ENCODE measurements around the gene SORCS2.

The SORCS2 gene

GRCh38 chr4:7146059-7146785 lies 46.1 kb upstream of the SORCS2 start:
- Histone ChIP-seq H3K27me3 (ENCODE audit: low read depth, low read length) (peaks cover 22% of the 10 kb centered on the region), H3K9me3 (ENCODE audit: insufficient read depth, low read length) (no peaks in the 10 kb centered on the region), H3K4me3 (ENCODE audit: low read length) (no peak overlapping the region), H2AFZ (ENCODE audit: low read depth, low read length) (no peak overlapping the region), H3K79me2 (ENCODE audit: low read length) (no peaks in the 10 kb centered on the region), H3K4me1 (ENCODE audit: low read length) (no peaks in the 10 kb centered on the region), H3K9ac (ENCODE audit: low read length) (no peak overlapping the region), H3K27ac (ENCODE audit: low read length) (no peak overlapping the region), H3K36me3 (replicated peaks; ENCODE audit: low read depth, low read length) (no peaks in the 10 kb centered on the region), H4K20me1 (ENCODE audit: insufficient read depth, low read length) (no peaks in the 10 kb centered on the region), H3K4me2 (ENCODE audit: low read length) (no peak overlapping the region)
- TF ChIP-seq EZH2phosphoT487 (IDR thresholded peaks at IDR 0.05; ENCODE audit: low read depth) = no peak
- no peak for TF ChIP-seq CTCF (IDR thresholded peaks at IDR 0.05; ENCODE audit: low read depth, low read length)

GRCh38 chr4:7146786-7147115 lies 45.6 kb upstream of the SORCS2 start:
- no peaks in the 10 kb centered on the region for H4K20me1 ChIP-seq (ENCODE audit: insufficient read depth, low read length)
- no peak overlapping the region for H2AFZ ChIP-seq (ENCODE audit: low read depth, low read length)
- H3K27me3 ChIP-seq (ENCODE audit: low read depth, low read length) = peaks cover 23% of the 10 kb centered on the region
- no peak overlapping the region for H3K4me2 ChIP-seq (ENCODE audit: low read length)
- TF ChIP-seq CTCF (IDR thresholded peaks at IDR 0.05; ENCODE audit: low read depth, low read length) (no peak), EZH2phosphoT487 (IDR thresholded peaks at IDR 0.05; ENCODE audit: low read depth) (no peak)
- H3K79me2 ChIP-seq (ENCODE audit: low read length) = no peaks in the 10 kb centered on the region
- no peaks in the 10 kb centered on the region for H3K4me1 ChIP-seq (ENCODE audit: low read length)
- H3K4me3 ChIP-seq (ENCODE audit: low read length) = no peak overlapping the region
- H3K9ac ChIP-seq (ENCODE audit: low read length) = no peak overlapping the region
- H3K27ac ChIP-seq (ENCODE audit: low read length) = no peak overlapping the region
- H3K9me3 ChIP-seq (ENCODE audit: insufficient read depth, low read length) = no peaks in the 10 kb centered on the region
- H3K36me3 ChIP-seq (replicated peaks; ENCODE audit: low read depth, low read length) = no peaks in the 10 kb centered on the region

GRCh38 chr4:7147261-7147660 lies 45.1 kb upstream of the SORCS2 start:
- no peaks in the 10 kb centered on the region for H3K36me3 ChIP-seq (replicated peaks; ENCODE audit: low read depth, low read length)
- H3K4me3 ChIP-seq (ENCODE audit: low read length) = no peak overlapping the region
- peaks cover 23% of the 10 kb centered on the region for H3K27me3 ChIP-seq (ENCODE audit: low read depth, low read length)
- H3K4me2 ChIP-seq (ENCODE audit: low read length) = no peak overlapping the region
- no peak overlapping the region for H3K27ac ChIP-seq (ENCODE audit: low read length)
- no peak overlapping the region for H3K9ac ChIP-seq (ENCODE audit: low read length)
- TF ChIP-seq EZH2phosphoT487 (IDR thresholded peaks at IDR 0.05; ENCODE audit: low read depth) = no peak
- no peak for TF ChIP-seq CTCF (IDR thresholded peaks at IDR 0.05; ENCODE audit: low read depth, low read length)
- H3K9me3 ChIP-seq (ENCODE audit: insufficient read depth, low read length) = no peaks in the 10 kb centered on the region
- H2AFZ ChIP-seq (ENCODE audit: low read depth, low read length) = no peak overlapping the region
- no peaks in the 10 kb centered on the region for H3K79me2 ChIP-seq (ENCODE audit: low read length)
- H3K4me1 ChIP-seq (ENCODE audit: low read length) = no peaks in the 10 kb centered on the region
- H4K20me1 ChIP-seq (ENCODE audit: insufficient read depth, low read length) = no peaks in the 10 kb centered on the region

GRCh38 chr4:7147661-7148310 lies 44.6 kb upstream of the SORCS2 start:
- Histone ChIP-seq H3K4me3 (ENCODE audit: low read length) (no peak overlapping the region), H3K27ac (ENCODE audit: low read length) (no peak overlapping the region), H3K79me2 (ENCODE audit: low read length) (no peaks in the 10 kb centered on the region), H3K4me1 (ENCODE audit: low read length) (no peaks in the 10 kb centered on the region), H4K20me1 (ENCODE audit: insufficient read depth, low read length) (no peaks in the 10 kb centered on the region), H2AFZ (ENCODE audit: low read depth, low read length) (no peak overlapping the region), H3K4me2 (ENCODE audit: low read length) (no peak overlapping the region), H3K9ac (ENCODE audit: low read length) (no peak overlapping the region), H3K9me3 (ENCODE audit: insufficient read depth, low read length) (no peaks in the 10 kb centered on the region), H3K27me3 (ENCODE audit: low read depth, low read length) (peaks cover 26% of the 10 kb centered on the region), H3K36me3 (replicated peaks; ENCODE audit: low read depth, low read length) (no peaks in the 10 kb centered on the region)
- TF ChIP-seq CTCF (IDR thresholded peaks at IDR 0.05; ENCODE audit: low read depth, low read length) (no peak), EZH2phosphoT487 (IDR thresholded peaks at IDR 0.05; ENCODE audit: low read depth) (no peak)
